Aorta (tissue), 5 donors: ENCODE data around the gene NAA11. TPM values are rescaled to one million over a fixed set of nuclear protein-coding genes. Genes with fewer than 3 reads are reported as not detected.

Source experiments
- ATAC-seq: fragments of 200-7000 bp; cut with Tn5 transposase; one replicate; pipeline ENCODE4 v1.9.1; 2022; ENCODE audit warnings: moderate library complexity; ENCODE audit not compliant: low FRiP score
- DNase-seq, 2 donors: peaks; one replicate each; pipeline ENCODE4 v3.0.0-alpha.2; 2020
- H3K27ac ChIP-seq, 2 donors: one replicate each; pipeline ENCODE4 v1.5.1; 2013; ENCODE audit warnings: low read length in 2 of 2, mild to moderate bottlenecking in 2 of 2, moderate library complexity in 2 of 2, control low read depth in 1 of 2, inconsistent platforms in 1 of 2, low read depth in 1 of 2
- H3K27me3 ChIP-seq, 2 donors: one replicate each; pipeline ENCODE4 v1.6.1; 2013; ENCODE audit warnings: control low read depth in 1 of 2, low read length in 1 of 2, mild to moderate bottlenecking in 1 of 2, moderate library complexity in 1 of 2; ENCODE audit not compliant: insufficient read depth in 2 of 2, control insufficient read depth in 1 of 2
- H3K36me3 ChIP-seq, 2 donors: one replicate each; pipeline ENCODE4 v1.6.1; 2013; ENCODE audit warnings: control low read depth in 1 of 2, low read length in 1 of 2, mild to moderate bottlenecking in 1 of 2; ENCODE audit not compliant: insufficient read depth in 2 of 2, control insufficient read depth in 1 of 2
- H3K4me1 ChIP-seq, 2 donors: one replicate each; pipeline ENCODE4 v1.6.1; 2013; ENCODE audit warnings: low read length in 2 of 2, control low read depth in 1 of 2, mild to moderate bottlenecking in 1 of 2, moderate library complexity in 1 of 2; ENCODE audit not compliant: insufficient read depth in 2 of 2, control insufficient read depth in 1 of 2
- H3K4me3 ChIP-seq, 2 donors: one replicate each; pipeline ENCODE4 v1.5.1; 2013; ENCODE audit warnings: low read length in 2 of 2, control low read depth in 1 of 2, mild to moderate bottlenecking in 1 of 2
- H3K9me3 ChIP-seq: one replicate; pipeline ENCODE4 v1.6.1; 2013; ENCODE audit warnings: mild to moderate bottlenecking, low read length; ENCODE audit not compliant: control insufficient read depth
- WGBS, 2 donors: extraction: QIAGEN DNeasy Blood & Tissue Kit; methylation state at CpG; one replicate each; pipeline ENCODE4 v1.1.7; 2013; 5-methylcytosine and 5-hydroxymethylcytosine counted together
- intact Hi-C, 2 donors: fragments of 100-400 bp; cut with DNase I; formaldehyde crosslinking; loops; one replicate each; pipeline versions ENCODE4 v1.14.2 to v1.15.0; 2022
- polyA plus RNA-seq, 2 donors: library from polyadenylated mRNA; stranded (reverse); fragments of 200-250 nt; gene quantifications; one replicate each; pipeline ENCODE4 v1.2.3, GENCODE V29; 2013
- total RNA-seq, 2 donors: library from RNA; stranded (reverse); fragmentation: NEBNext Ultra II Directional; extraction: Animal tissue kit (Norgen Biotek cat#: 25700); gene quantifications; one replicate each; pipeline ENCODE4 v1.2.1, GENCODE V29; 2021
- donor health status: healthy with polysubstance abuse.
- donor health status: Bipolar disorder and iron deficiency.
- donor health status: DM: no; HTN: no; CAD: no.
- donor health status: DM: no; HTN: no; CAD: no.
- donor health status: DM: yes; HTN: yes; CAD: no.

NAA11 gene
- total and polyA plus RNA-seq, 4 donors = not detected

DNA sequence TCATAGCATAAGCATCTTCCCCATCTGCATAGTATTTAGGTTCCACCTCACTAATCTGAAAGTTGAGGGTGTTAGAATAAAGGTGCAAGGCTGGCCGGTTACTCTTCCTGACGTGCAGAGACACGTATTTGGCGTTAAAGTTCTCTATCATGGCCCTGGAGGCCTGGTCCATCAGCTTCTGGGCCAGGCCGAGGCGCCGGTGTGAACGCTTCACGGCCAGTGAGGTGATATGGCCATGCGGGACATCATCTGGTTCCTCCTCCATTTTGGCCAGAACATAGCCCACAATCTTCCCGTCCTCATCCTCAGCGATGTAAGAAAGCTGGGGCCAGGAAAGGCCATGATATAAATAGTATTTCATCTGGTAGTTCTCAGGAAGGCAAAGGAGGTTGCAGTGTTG, 425 bp downstream of the NAA11 start:
- ATAC-seq (no peak), DNase-seq (no peak)
- Histone ChIP-seq H3K9me3 (no peaks in the 10 kb centered on the region), H3K36me3 (no peaks in the 10 kb centered on the region), H3K27ac (no peak overlapping the region), H3K4me1 (no peaks in the 10 kb centered on the region), H3K4me3 (no peak overlapping the region), H3K27me3 (no peaks in the 10 kb centered on the region)
- intact Hi-C loops = no loop called here
- WGBS, 2 donors = 94 to 95% methylated on average over 12 of the region's 12 CpGs

DNA sequence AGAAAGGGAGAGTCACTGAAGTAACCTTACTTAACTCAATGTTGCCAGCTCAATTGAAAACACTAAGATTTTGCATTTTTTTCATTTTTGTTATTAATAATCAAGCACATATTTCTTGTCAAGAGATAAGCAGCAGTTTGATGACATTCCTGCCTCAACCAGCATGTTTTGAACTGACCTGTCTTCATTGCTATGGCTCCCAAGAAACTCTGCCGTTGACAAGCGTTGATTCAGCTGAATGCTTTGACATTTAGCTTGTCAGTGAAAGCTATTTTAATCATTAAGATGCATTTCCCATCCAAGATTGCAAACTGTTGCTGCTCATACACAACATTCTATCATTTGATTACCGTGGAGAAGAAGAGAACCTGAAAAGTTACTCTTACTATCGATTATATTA, 5.9 kb downstream of the NAA11 start:
- no peak for ATAC-seq
- intact Hi-C loops = no loop called here
- Histone ChIP-seq H3K9me3 (no peaks in the 10 kb centered on the region), H3K4me1 (no peaks in the 10 kb centered on the region), H3K27me3 (no peaks in the 10 kb centered on the region), H3K27ac (no peak overlapping the region), H3K36me3 (no peaks in the 10 kb centered on the region), H3K4me3 (no peak overlapping the region)
- WGBS, 2 donors = 48 to 53% methylated on average over 4 of the region's 4 CpGs
- no peak for DNase-seq

DNA sequence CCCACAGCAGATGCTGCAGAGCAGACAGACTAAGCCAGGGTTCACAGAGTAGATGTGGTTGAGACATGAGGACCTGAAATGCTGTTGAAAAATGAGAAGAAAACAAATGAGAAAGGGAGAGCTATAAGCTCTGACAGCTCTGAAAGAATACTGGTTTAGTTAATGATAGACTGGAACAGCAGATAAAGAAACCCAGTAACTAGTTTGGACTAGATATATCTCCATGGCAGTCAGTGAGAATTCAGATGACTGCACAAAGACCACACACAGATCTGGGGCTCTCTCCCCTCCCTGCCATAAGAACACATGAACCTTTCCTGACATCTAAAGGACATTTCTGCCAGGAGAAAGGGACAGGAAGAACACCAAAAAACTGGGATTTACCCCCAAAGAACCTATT, 8.2 kb downstream of the NAA11 start:
- no peak for DNase-seq
- ATAC-seq = no peak
- intact Hi-C loops = no loop called here

DNA sequence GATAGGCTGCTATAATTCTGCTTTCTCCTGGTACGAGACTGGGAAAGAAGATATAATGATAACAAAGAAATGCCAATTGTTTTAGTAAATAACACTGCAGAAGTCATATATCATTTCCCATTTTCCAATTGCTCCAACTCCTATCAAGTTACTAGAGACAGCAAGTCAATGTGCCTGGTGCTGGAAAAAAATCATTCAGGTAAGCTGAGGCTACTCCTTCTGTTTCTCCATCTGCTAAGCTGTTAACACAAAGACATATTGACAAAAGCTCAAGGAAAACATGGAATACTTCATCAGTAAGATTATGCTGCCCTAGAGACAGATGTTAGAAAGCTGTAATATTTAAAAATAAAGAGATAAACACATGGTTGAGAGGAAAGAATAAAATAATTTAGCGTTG, 10.0 kb downstream of the NAA11 start:
- no peak overlapping the region for H3K4me3 ChIP-seq
- intact Hi-C loops = no loop called here
- no peak overlapping the region for H3K27ac ChIP-seq
- H3K9me3 ChIP-seq = no peaks in the 10 kb centered on the region
- no peaks in the 10 kb centered on the region for H3K36me3 ChIP-seq
- no peaks in the 10 kb centered on the region for H3K27me3 ChIP-seq
- DNase-seq (no peak), ATAC-seq (no peak)
- WGBS, 2 donors = 57 to 66% methylated on average over 2 of the region's 2 CpGs
- H3K4me1 ChIP-seq = no peaks in the 10 kb centered on the region

More for the DNA sequence above, 8.2 kb downstream of the NAA11 start:
- no peak overlapping the region for H3K27ac ChIP-seq
- H3K27me3 ChIP-seq = no peaks in the 10 kb centered on the region
- no peaks in the 10 kb centered on the region for H3K4me1 ChIP-seq
- no peaks in the 10 kb centered on the region for H3K9me3 ChIP-seq
- no peak overlapping the region for H3K4me3 ChIP-seq
- H3K36me3 ChIP-seq = no peaks in the 10 kb centered on the region

DNA sequence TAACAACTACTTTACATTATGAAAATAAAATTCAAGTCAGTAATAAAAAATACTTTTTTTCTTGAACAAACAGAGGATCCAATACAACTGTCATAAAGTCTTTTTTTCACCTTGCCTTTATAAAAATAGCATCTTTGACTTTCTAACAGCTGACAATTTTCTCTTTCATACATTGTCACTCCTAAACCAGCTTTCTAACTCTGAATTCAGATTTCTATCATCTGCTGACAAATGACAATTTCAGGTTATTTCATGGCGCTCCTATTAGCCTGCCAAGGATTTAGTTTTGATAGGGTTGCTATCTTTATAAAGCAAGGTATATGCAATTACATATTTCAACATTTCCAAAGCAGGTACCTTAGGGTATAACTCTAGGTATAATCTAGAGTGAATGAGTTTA, 14.6 kb downstream of the NAA11 start:
- Histone ChIP-seq H3K27ac (no peak overlapping the region), H3K27me3 (no peaks in the 10 kb centered on the region), H3K9me3 (no peaks in the 10 kb centered on the region), H3K36me3 (no peaks in the 10 kb centered on the region), H3K4me1 (no peaks in the 10 kb centered on the region), H3K4me3 (no peak overlapping the region)
- ATAC-seq = no peak
- no peak for DNase-seq
- intact Hi-C loops = no loop called here
- 88 to 92% methylated on average over 1 of the region's 1 CpG for WGBS, 2 donors

DNA sequence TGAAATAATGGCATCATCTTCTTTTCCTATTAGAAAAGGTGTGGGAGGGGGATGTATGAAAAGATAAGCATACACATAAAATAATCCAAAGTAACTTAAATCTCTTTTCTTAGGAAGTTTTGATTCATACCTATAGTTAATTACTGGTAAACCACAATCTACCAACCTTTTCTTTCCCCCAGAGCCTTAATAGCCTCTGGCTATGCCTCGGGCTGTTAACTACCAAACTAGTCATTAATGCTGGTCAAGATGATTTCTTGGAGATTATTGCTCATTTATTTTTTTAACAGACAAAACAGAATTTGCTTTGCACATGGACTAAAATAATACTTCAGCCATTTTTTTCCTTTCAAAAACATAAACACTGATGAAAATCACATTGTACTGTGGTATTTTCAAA, 16.9 kb downstream of the NAA11 start:
- no peak overlapping the region for H3K27ac ChIP-seq
- ATAC-seq (no peak), DNase-seq (no peak)
- intact Hi-C loops = no loop called here
- no peaks in the 10 kb centered on the region for H3K9me3 ChIP-seq
- H3K36me3 ChIP-seq = no peaks in the 10 kb centered on the region
- no peaks in the 10 kb centered on the region for H3K27me3 ChIP-seq
- WGBS, 2 donors = 93% methylated on average over 1 of the region's 1 CpG
- no peaks in the 10 kb centered on the region for H3K4me1 ChIP-seq
- H3K4me3 ChIP-seq = no peak overlapping the region

DNA sequence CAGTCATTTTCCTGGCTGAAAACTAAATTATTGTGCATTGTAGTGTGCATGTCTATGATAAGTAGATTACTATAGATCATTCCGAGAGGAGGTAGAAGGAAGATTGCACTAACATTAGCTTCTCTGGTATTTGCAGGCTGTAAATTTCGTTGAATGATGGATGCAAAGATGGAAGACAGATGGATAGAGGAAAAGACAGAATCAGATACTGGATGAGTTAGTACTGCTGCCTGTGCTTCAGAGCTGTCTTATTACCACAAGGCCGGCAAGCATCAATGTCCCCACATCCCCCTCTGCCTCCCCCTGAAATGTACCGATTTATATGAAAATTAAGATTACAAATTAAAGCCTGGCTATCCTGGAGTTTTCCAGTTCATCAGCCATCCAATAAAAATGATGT, 17.7 kb downstream of the NAA11 start:
- Histone ChIP-seq H3K27me3 (no peaks in the 10 kb centered on the region), H3K27ac (no peak overlapping the region), H3K9me3 (no peaks in the 10 kb centered on the region), H3K4me3 (no peak overlapping the region), H3K4me1 (no peaks in the 10 kb centered on the region), H3K36me3 (no peaks in the 10 kb centered on the region)
- intact Hi-C loops = no loop called here
- DNase-seq = no peak
- no peak for ATAC-seq
- WGBS, 2 donors = 78 to 86% methylated on average over 4 of the region's 4 CpGs

DNA sequence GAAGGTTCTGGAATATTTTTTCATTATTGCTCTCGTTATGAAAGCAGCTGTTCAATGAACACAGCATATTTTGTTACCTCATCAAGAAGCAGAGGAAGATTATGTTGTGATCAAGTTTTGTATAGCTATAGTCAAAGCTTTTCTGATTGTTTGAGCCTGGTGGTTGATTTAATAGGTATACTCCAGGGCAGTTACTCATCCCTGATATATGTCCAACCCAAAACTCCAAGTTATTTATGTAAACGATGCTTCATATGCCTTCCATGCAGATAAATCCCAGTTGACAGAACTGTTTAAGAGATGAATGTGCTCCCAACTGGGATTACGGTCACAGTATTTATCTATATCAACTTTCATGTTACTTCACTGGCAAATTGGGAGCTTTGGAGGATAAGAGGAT, 19.1 kb downstream of the NAA11 start:
- ATAC-seq = no peak
- WGBS, 2 donors = 64 to 69% methylated on average over 3 of the region's 3 CpGs
- intact Hi-C loops = no loop called here

DNA sequence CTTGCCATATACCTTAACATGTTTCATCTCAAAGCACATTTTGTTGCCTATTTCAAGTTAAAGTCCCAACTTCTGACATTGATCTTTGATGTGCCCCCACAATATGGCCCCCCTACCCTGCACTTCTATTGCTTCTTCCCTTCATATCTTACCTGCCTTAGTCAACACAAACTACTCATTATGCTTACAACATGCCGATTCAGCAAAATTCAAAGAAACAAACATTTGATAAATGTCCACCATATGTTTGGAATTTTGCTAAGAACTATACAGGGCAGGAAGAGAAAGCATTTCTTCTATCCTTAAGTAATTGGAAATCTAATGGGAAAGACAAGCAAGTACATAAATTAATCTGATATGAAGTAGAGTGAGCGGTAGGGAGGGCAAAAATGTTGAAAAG, 25.6 kb downstream of the NAA11 start:
- Histone ChIP-seq H3K27me3 (no peaks in the 10 kb centered on the region), H3K36me3 (no peaks in the 10 kb centered on the region), H3K9me3 (no peaks in the 10 kb centered on the region), H3K4me3 (no peak overlapping the region), H3K27ac (no peak overlapping the region), H3K4me1 (no peaks in the 10 kb centered on the region)
- WGBS, 2 donors = 90 to 91% methylated on average over 2 of the region's 2 CpGs
- DNase-seq (no peak), ATAC-seq (no peak)
- intact Hi-C loops = no loop called here

More for the DNA sequence above, 19.1 kb downstream of the NAA11 start:
- no peak overlapping the region for H3K27ac ChIP-seq
- no peaks in the 10 kb centered on the region for H3K36me3 ChIP-seq
- no peaks in the 10 kb centered on the region for H3K4me1 ChIP-seq
- H3K4me3 ChIP-seq = no peak overlapping the region
- no peaks in the 10 kb centered on the region for H3K27me3 ChIP-seq
- no peak for DNase-seq
- no peaks in the 10 kb centered on the region for H3K9me3 ChIP-seq
